H1 (cell line): ENCODE results near the gene RAP1B. TPM values are rescaled to one million over a fixed set of nuclear protein-coding genes. Genes with fewer than 3 reads are reported as not detected.

Source experiments
- CHD2 ChIP-seq: IDR thresholded peaks from 2 replicates; pipeline ENCODE4 v1.6.1; 2012; ENCODE audit warnings: low read length, improper control_type of control experiment
- SAP30 ChIP-seq: fragments of 300-600 bp; sonication (generic); IDR thresholded peaks from 2 replicates; pipeline ENCODE4 v1.7.1; 2012; ENCODE audit warnings: low read length, moderate library complexity, mild to moderate bottlenecking, inconsistent platforms; ENCODE audit not compliant: insufficient read depth, insufficient replicate concordance
- SP2 ChIP-seq: IDR thresholded peaks from 2 replicates; pipeline ENCODE4 v1.6.1; 2012; ENCODE audit warnings: mild to moderate bottlenecking, low read length, inconsistent platforms
- TBP ChIP-seq: IDR thresholded peaks from 2 replicates; pipeline ENCODE4 v1.6.1; 2011; ENCODE audit warnings: low read depth, low read length, improper control_type of control experiment
- polyA plus RNA-seq, 7 experiments: library from polyadenylated mRNA; depleted of rRNA in 3 of 7; stranded (reverse) in 5 of 7; unstranded in 2 of 7; fragments of >200 nt in 5 of 7; fragments of 200-250 nt in 2 of 7; gene quantifications; 1 replicate in 5 of 7; 2 replicates in 1 of 7; 4 replicates in 1 of 7; pipeline versions ENCODE4 v1.2.1 to v1.2.3, GENCODE V29; 2011 to 2013; ENCODE audit warnings: missing spikeins in 2 of 7, mixed read lengths in 2 of 7
- total RNA-seq: library from RNA; stranded (reverse); fragmentation: NEBNext Ultra II Directional; extraction: Animal tissue kit (Norgen Biotek cat#: 25700); gene quantifications from 2 replicates; pipeline ENCODE4 v1.2.1, GENCODE V29; 2021

The RAP1B gene
- total and polyA plus RNA-seq, 2 of the 8 experiments (the other 6 are each of a cell fraction or from before 2014, with no cell fraction given) = 61.4 to 112 TPM

- no peak for TF ChIP-seq CHD2
- TF ChIP-seq TBP = no peak
- no peak for TF ChIP-seq SP2
- TF ChIP-seq SAP30 = no peak
Measured at GRCh38 chr12:68638171-68638570, 27.5 kb downstream of the RAP1B start (continued).
